GM19438 (cell line): ENCODE measurements around the gene CENPB.
"Not testable (repeated sequence)": the region's sequence is repeated elsewhere in the genome, so short reads cannot be mapped to it uniquely, and the experiment has no call there.

Experiments
- ATAC-seq: cut with Tn5 transposase; IDR thresholded peaks from one replicate; pipeline ENCODE4 v1.9.1; 2021; ENCODE audit warnings: low read depth; ENCODE audit not compliant: unreplicated experiment

Gene CENPB

GRCh38 chr20:3794701-3795420 lies 8.3 kb upstream of the CENPB start:
- no peak for ATAC-seq

GRCh38 chr20:3794168-3794567 lies 7.6 kb upstream of the CENPB start:
- ATAC-seq, result not testable (repeated sequence)

GRCh38 chr20:3789201-3789600 lies 2.7 kb upstream of the CENPB start:
- not testable (repeated sequence) for ATAC-seq

- no peak for ATAC-seq
Observed at GRCh38 chr20:3788685-3789155, 2.2 kb upstream of the CENPB start.

GRCh38 chr20:3787324-3788014 lies 929 bp upstream of the CENPB start:
- ATAC-seq, result no peak

- peak; percentile 4 for ATAC-seq
Observed at GRCh38 chr20:3786126-3786484, 435 bp downstream of the CENPB start.

- no peak for ATAC-seq
Observed at GRCh38 chr20:3785240-3786125, 1.1 kb downstream of the CENPB start.

GRCh38 chr20:3784863-3785239 lies 1.7 kb downstream of the CENPB start:
- ATAC-seq, result no peak

GRCh38 chr20:3784216-3784853 lies 2.2 kb downstream of the CENPB start:
- ATAC-seq, result no peak

- no peak for ATAC-seq
Observed at GRCh38 chr20:3783511-3784195, 2.9 kb downstream of the CENPB start.

- no peak for ATAC-seq
Observed at GRCh38 chr20:3783068-3783489, 3.5 kb downstream of the CENPB start.

- ATAC-seq, result no peak
Observed at GRCh38 chr20:3782597-3782996, 3.9 kb downstream of the CENPB start.

GRCh38 chr20:3781153-3781910 lies 5.2 kb downstream of the CENPB start, which contains the start of gene SPEF1:
Gene SPEF1 (minus strand): TSS chr20:3781448. CDS start chr20:3781287, 161 bp downstream.
- ATAC-seq, result peak; percentile 63

GRCh38 chr20:3778976-3779375 lies 7.6 kb downstream of the CENPB start:
- ATAC-seq, result no peak

GRCh38 chr20:3777716-3778629 lies 8.6 kb downstream of the CENPB start:
- ATAC-seq, result no peak

GRCh38 chr20:3777381-3777715 lies 9.2 kb downstream of the CENPB start:
- no peak for ATAC-seq

- ATAC-seq, result no peak
Observed at GRCh38 chr20:3775457-3776108, 11.0 kb downstream of the CENPB start.

- no peak for ATAC-seq
Observed at GRCh38 chr20:3771552-3772058, 14.9 kb downstream of the CENPB start.
